NT2/D1 (cell line): ENCODE measurements around the gene PRKCB.

Experiments
- SUZ12 ChIP-seq: IDR thresholded peaks from 2 replicates; pipeline ENCODE4 v1.6.1; 2011; ENCODE audit not compliant: insufficient read length, insufficient read depth; ENCODE audit errors: extremely low read depth
- YY1 ChIP-seq: IDR thresholded peaks from 2 replicates; pipeline ENCODE4 v1.6.1; 2011; ENCODE audit not compliant: insufficient read length, insufficient read depth
- ZNF274 ChIP-seq: IDR thresholded peaks from 2 replicates; pipeline ENCODE4 v1.6.1; 2011; ENCODE audit warnings: mild to moderate bottlenecking, low read depth, low read length

- TF ChIP-seq SUZ12, result no peak
- no peak for TF ChIP-seq ZNF274
- TF ChIP-seq YY1, result no peak
Observed at GRCh38 chr16:23966597-23967394, 131.0 kb downstream of the PRKCB start.
